HepG2 (cell line): ENCODE data around the gene CST3. TPM values are rescaled to one million over a fixed set of nuclear protein-coding genes. Genes with fewer than 3 reads are reported as not detected.

Experiments used
- HINFP ChIP-seq: sonication (generic); formaldehyde crosslinking; IDR thresholded peaks from 2 replicates; pipeline ENCODE4 v1.4.0; 2020; ENCODE audit warnings: low read depth, mild to moderate bottlenecking, missing genetic modification reagents
- HMGXB3 ChIP-seq: sonication (generic); formaldehyde crosslinking; IDR thresholded peaks from 2 replicates; pipeline ENCODE4 v1.4.0; 2020; ENCODE audit warnings: missing genetic modification reagents, borderline replicate concordance
- HNRNPL ChIP-seq: fragments of 200-400 bp; formaldehyde crosslinking; IDR thresholded peaks from 2 replicates; pipeline ENCODE4 v1.6.1; 2017; ENCODE audit warnings: mild to moderate bottlenecking, low read depth, low read length
- LCORL ChIP-seq, 2 experiments: fragments of 450-650 bp in 1 of 2; sonication (generic) in 1 of 2; formaldehyde crosslinking in 1 of 2; IDR thresholded peaks; 2 replicates each; pipeline versions ENCODE4 v1.5.0 to v1.6.1; 2017 to 2020; ENCODE audit warnings: antibody characterized with exemption in 1 of 2, missing genetic modification reagents in 1 of 2
- MTA1 ChIP-seq: sonication (generic); formaldehyde crosslinking; IDR thresholded peaks from 2 replicates; pipeline ENCODE4 v1.4.0; 2020; ENCODE audit warnings: missing genetic modification reagents, mild to moderate bottlenecking, borderline replicate concordance
- ZBTB3 ChIP-seq: sonication (generic); formaldehyde crosslinking; IDR thresholded peaks from 2 replicates; pipeline ENCODE4 v1.4.0; 2020; ENCODE audit warnings: low read depth, mild to moderate bottlenecking, moderate library complexity, missing genetic modification reagents, borderline replicate concordance
- ZMYM3 ChIP-seq: sonication (generic); formaldehyde crosslinking; IDR thresholded peaks from 2 replicates; pipeline ENCODE4 v1.5.1; 2020; ENCODE audit warnings: mild to moderate bottlenecking, missing genetic modification reagents
- ZNF646 ChIP-seq: sonication (generic); formaldehyde crosslinking; IDR thresholded peaks from 2 replicates; pipeline ENCODE4 v1.9.0; 2021; ENCODE audit warnings: mild to moderate bottlenecking, missing genetic modification reagents
- ZNF710 ChIP-seq: sonication (generic); formaldehyde crosslinking; IDR thresholded peaks from 2 replicates; pipeline ENCODE4 v1.5.0; 2020; ENCODE audit warnings: mild to moderate bottlenecking, missing genetic modification reagents, borderline replicate concordance
- ZNF839 ChIP-seq: sonication (generic); formaldehyde crosslinking; IDR thresholded peaks from 2 replicates; pipeline ENCODE4 v1.4.0; 2020; ENCODE audit warnings: missing genetic modification reagents, mild to moderate bottlenecking, borderline replicate concordance
- polyA plus RNA-seq, 8 experiments: library from polyadenylated mRNA; depleted of rRNA in 3 of 8; stranded (reverse) in 7 of 8; unstranded in 1 of 8; fragments of >200 nt; fragmentation: Illumina TruSeq in 4 of 8; extraction: Trizol in 4 of 8; gene quantifications; 2 replicates each; pipeline versions ENCODE4 v1.2.1 to v1.2.3, GENCODE V29; 2011 to 2016; ENCODE audit warnings: low read depth in 4 of 8, missing spikeins in 1 of 8, mixed read lengths in 1 of 8; ENCODE audit not compliant: insufficient read depth in 1 of 8
- total RNA-seq, 5 experiments: library from RNA; depleted of rRNA; stranded (reverse); fragments of >200 nt; fragmentation: Illumina TruSeq; extraction: Trizol; gene quantifications; 2 replicates each; pipeline ENCODE4 v1.2.3, GENCODE V29; 2016; ENCODE audit warnings: low read depth in 1 of 5

Gene CST3
- total and polyA plus RNA-seq, 2 of the 13 experiments (the other 11 are each of a cell fraction or from before 2014, with no cell fraction given) = 690 to 1,005 TPM

- no peak for TF ChIP-seq HMGXB3 (CRISPR knock-in tag)
- TF ChIP-seq ZNF839 = no peak; the same call in 1 of the 2 replicates
- TF ChIP-seq ZBTB3 (CRISPR knock-in tag) = no peak; the same call in 1 of the 2 replicates
- TF ChIP-seq ZNF710 (CRISPR knock-in tag) = peak; percentile 2; the same call in 1 of the 2 replicates
- 0 out of 2 replicates have a peak, but pooled peaks have one; percentile 26 for TF ChIP-seq ZNF646 (CRISPR knock-in tag)
- peak; percentile 26; the same call in 1 of the 2 replicates for TF ChIP-seq ZMYM3 (CRISPR knock-in tag)
- 0 out of 2 replicates have a peak, but pooled peaks have one; percentile 21 for TF ChIP-seq HNRNPL
- TF ChIP-seq HINFP (CRISPR knock-in tag) = 0 out of 2 replicates have a peak, but pooled peaks have one; percentile 50
- peak; percentile 83; the same call in 1 of the 2 replicates for TF ChIP-seq MTA1 (CRISPR knock-in tag)
- no peak for TF ChIP-seq LCORL (IDR thresholded peaks at IDR 0.05)
- peak; percentile 97 for TF ChIP-seq LCORL (CRISPR knock-in tag; IDR thresholded peaks at IDR 0.05)
Observed at GRCh38 chr20:23585808-23586734, 51.7 kb downstream of the CST3 start (continued).
